Fibroblast of gingiva (primary cell): ENCODE measurements around the gene DCAF8.
A peak's percentile ranks its signal among the peaks of the same experiment; 100 is the strongest.

ENCODE experiments used
- DNase-seq: peaks from one replicate; pipeline ENCODE4 v3.0.0-alpha.2; 2011; ENCODE audit warnings: low read depth

Gene DCAF8

GRCh38 chr1:160227034-160227433 lies 35.3 kb downstream of the DCAF8 start:
- no peak for DNase-seq

DNA sequence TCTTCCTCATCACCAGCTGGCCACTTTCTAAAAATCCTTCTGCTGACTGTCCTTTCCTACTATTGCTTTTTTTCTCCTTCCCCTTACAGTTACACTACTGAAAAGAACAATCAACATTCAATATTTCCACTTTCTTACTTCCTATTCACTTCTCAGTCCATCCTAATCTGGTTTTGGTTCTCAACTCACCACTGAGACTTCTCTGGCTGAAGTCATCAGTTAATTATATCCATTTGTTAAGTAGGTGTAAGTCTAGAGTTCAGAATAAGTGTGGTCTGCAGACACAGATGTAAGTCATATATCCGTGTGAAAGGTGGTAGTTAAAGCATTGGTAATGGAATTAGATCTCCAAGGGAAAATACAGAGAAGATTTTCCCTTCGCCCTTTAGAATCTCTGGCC lies 35.7 kb downstream of the DCAF8 start:
- DNase-seq, result no peak

DNA sequence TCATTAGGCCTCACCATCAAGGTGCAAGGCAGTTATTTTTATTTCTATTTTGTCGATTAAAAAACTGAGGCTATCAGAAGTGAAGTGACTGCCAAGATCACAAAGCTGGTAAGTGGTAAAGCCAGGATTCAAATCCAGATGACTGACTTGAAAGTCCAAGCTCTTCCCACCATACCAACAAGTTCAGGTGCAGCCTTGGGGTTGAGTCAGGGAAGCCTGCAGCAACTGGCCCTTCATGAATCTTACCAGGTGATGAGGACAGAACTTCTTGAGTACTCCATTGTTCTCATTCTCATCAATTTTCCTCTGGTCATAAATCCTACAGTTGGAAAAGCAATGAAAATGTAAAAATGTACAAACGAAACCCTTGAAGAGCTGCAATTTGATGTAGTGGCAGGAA lies 37.0 kb downstream of the DCAF8 start:
- DNase-seq, result no peak

DNA sequence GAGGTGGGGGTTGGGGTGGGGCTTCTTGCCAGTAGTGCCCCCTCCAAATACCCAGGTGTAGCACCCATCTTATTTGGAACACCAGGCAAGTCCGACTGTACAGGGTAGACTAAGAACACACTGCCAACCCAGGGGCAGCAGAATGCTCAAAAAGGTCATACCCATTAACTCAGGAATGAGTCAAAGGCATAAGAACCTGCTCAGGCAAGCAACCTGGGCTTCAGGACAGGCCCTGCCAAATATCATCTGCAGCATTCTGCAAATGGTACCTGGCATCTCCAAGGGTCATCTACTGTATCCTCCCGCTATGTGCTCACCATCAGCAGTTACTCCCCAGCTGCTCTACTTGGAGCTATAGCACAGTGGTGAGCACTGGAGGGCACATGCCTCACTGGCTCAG lies 37.7 kb downstream of the DCAF8 start:
- no peak for DNase-seq

- no peak for DNase-seq
Observed at GRCh38 chr1:160222546-160222945, 39.8 kb downstream of the DCAF8 start.

DNA sequence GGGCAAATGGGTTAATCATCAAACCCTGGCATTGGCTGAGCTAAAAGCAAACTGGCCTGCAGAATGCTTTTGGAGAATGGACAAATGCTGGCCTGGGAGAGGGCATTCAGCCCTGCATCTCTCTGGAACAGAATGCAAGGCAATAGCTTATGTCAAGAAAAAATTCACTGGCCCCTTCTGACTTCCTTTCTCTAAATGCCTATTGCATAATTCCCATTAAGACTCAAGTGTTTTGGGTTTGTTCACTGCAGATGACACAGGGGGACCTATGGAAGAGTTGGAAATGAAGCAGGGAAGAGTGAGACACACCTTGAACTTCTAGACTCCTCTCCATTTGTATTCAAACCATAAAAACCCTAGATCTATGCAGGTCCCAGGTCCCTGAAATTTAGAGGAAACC lies 41.3 kb downstream of the DCAF8 start:
- no peak for DNase-seq

GRCh38 chr1:160220301-160220700 lies 42.0 kb downstream of the DCAF8 start:
- DNase-seq, result no peak

GRCh38 chr1:160219062-160219929 lies 43.1 kb downstream of the DCAF8 start:
- peak; percentile 76 for DNase-seq

DNA sequence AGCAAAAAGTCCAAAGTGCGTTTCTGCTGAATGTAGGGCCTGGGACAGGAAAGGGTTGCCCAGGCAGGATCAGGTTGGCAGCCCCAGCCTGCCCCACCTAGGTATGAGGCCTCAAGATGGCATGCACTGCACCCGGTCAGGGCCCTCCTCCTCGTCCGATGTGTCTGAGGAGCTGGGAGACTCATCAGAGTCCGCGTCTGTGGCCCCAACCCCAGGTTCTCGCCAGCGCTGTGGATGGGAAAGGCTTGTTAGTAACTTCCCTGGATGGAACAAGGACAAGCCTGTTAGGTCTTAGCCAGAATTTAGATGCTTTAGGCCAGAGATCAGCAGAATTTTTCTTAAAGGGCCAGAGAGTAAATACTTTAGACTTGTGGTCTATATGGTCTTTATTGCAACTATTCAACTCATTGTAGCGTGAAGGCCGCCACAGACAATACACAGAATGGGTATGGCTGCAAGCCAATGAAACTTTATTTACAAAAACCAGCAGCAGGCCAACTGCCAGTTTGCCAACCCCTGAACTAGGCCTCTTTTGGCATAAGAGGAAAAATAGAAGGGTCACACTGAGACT lies 44.8 kb downstream of the DCAF8 start:
- peak; percentile 14 for DNase-seq

GRCh38 chr1:160216301-160216700 lies 46.0 kb downstream of the DCAF8 start:
- no peak for DNase-seq

GRCh38 chr1:160214481-160215140 lies 47.7 kb downstream of the DCAF8 start:
- DNase-seq, result no peak

DNA sequence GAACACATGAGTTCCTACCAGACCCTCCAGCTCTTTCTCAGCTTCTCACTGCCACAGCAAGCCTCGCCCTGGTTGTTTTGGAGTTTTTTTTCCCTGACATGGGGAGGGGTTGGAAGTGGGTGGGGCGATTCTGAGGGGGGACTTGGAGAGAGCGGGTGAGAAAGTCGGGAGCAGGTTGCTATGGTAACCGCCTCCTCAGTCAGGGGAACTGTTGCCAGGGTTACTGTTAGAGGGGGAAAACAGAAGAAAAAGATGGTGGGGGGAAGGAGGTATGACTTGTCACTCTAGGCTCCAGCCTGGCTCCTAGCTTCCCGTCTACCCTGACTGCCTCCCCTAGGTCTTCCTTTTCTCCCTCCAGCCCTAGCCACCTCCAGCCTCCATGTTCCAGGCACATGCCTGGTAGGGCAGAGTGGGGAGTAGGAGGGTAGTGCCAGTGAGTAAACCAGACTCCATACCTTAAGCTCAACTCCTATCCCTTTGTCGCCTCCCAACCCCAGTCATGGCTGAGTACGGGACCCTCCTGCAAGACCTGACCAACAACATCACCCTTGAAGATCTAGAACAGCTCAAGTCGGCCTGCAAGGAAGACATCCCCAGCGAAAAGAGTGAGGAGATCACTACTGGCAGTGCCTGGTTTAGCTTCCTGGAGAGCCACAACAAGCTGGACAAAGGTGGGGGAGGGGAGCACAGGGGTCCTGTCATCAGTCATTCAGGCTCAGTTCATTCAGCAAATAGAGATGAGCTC lies 51.1 kb downstream of the DCAF8 start:
- DNase-seq, result no peak

GRCh38 chr1:160210561-160210960 lies 51.8 kb downstream of the DCAF8 start:
- no peak for DNase-seq

DNA sequence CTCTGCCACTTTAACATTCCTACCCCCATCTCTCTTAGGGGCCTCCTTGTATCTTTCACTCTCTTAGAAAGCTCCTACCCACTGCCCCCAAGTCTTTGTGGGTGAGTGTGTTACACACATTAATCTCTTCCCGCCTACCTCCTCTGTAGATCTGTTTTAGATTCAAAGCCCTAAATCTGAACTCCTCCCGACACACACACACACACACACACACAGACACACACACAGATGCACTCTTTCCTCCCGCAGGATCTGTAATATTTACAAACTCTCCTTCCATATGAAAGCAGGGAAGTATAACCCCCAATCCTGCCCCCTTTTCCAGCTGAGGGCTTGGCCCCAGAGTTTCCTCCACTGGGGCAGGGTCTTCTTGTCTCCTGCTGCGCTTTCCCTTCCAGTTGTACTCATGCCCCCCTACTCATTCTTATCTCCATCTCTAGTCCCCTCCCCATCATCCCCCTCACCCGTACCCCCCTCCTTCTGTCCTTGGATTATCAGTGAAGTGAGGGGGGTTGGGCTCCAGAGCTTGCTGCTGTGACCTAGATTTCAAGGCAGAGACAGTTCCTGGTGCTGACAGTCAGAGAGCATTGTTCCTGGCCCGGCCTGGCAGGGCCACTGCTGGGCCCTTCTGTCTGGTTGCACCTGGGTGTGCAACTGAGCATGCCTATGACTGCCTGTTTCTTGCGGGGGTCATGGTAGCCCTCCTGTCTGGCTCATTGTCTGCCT lies 52.9 kb downstream of the DCAF8 start:
- DNase-seq, result no peak

- no peak for DNase-seq
Observed at GRCh38 chr1:160208557-160209320, 53.6 kb downstream of the DCAF8 start.

GRCh38 chr1:160207771-160208556 lies 54.4 kb downstream of the DCAF8 start:
- DNase-seq, result no peak

GRCh38 chr1:160207118-160207650 lies 55.2 kb downstream of the DCAF8 start:
- DNase-seq, result no peak

DNA sequence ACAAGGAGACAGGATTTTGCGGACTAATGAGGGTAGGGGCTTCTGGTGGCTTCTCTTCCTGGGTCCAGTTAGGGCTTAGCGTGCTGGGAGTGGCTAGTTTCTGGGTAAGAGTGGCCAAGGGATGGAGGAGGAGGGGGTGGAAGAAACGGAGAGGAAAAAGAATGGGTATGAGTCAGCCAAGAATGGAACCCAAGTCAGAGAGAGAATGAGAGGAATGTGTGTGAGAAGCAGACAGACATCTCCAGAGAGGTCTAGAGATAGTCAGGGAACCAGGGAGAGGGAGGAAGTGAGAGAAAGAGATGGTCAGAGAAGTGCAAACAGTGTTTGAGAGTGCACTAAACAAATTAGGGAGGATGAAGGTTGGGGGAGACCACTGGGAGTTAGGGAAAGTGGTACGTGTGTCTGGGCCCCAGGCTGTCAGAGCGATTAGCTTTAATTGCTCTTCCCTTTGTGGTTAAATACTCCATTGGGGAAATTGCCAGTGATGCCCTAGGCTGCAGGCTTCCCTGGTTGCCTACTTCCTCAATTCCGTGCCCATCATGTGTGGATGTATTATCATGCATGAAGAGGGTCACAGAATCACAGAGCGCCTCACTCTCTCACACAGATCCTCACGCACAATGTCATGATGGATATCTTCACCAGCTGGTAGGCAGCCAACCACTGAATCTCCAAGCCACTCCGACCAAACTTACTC lies 55.8 kb downstream of the DCAF8 start:
- DNase-seq, result peak; percentile 81

GRCh38 chr1:160206036-160206389 lies 56.3 kb downstream of the DCAF8 start:
- DNase-seq, result peak; percentile 48
